Activated B cell treated with CpG ODN at 0.5 μM for 24 hours (primary cell): ENCODE measurements around the gene RUFY3. TPM values are rescaled to one million over a fixed set of nuclear protein-coding genes. Genes with fewer than 3 reads are reported as not detected.
A peak's percentile ranks its signal among the peaks of the same experiment; 100 is the strongest.
"Not testable (repeated sequence)": the region's sequence is repeated elsewhere in the genome, so short reads cannot be mapped to it uniquely, and the experiment has no call there.

Experiments used
- ATAC-seq: fragments of 200-7000 bp; cut with Tn5 transposase; one replicate; pipeline ENCODE4 v1.10.0; 2021; ENCODE audit warnings: low read depth, mild to moderate bottlenecking, moderate library complexity
- CTCF ChIA-PET: fragments of 350-600 bp; sonication (Branson Sonifier 250); formaldehyde crosslinking; loops from one replicate; lab custom pipeline; 2021; ENCODE audit warnings: antibody characterized with exemption; lab: Charles Lee
- POLR2A ChIA-PET: fragments of 350-600 bp; sonication (Branson Sonifier 250); formaldehyde crosslinking; loops from one replicate; lab custom pipeline; 2021; ENCODE audit warnings: antibody characterized with exemption; lab: Charles Lee
- DNase-seq: peaks from one replicate; pipeline ENCODE4 v3.0.0; 2022
- H3K27ac Mint-ChIP-seq: one replicate; pipeline ENCODE4 v1.8.0; 2020; ENCODE audit warnings: mixed read lengths
- H3K27me3 Mint-ChIP-seq: one replicate; pipeline ENCODE4 v1.8.0; 2021; ENCODE audit warnings: mixed read lengths
- H3K36me3 Mint-ChIP-seq: one replicate; pipeline ENCODE4 v1.8.0; 2021; ENCODE audit warnings: low read depth, mixed read lengths
- H3K4me1 Mint-ChIP-seq: one replicate; pipeline ENCODE4 v1.8.0; 2021; ENCODE audit warnings: mixed read lengths
- H3K4me3 Mint-ChIP-seq: one replicate; pipeline ENCODE4 v1.8.0; 2020; ENCODE audit warnings: mild to moderate bottlenecking, mixed read lengths
- H3K9me3 Mint-ChIP-seq: one replicate; pipeline ENCODE4 v1.8.0; 2020; ENCODE audit warnings: mixed read lengths
- intact Hi-C: fragments of 100-400 bp; cut with micrococcal nuclease; formaldehyde crosslinking; loops from one replicate; pipeline ENCODE4 v1.15.1; 2024
- total RNA-seq: library from RNA; stranded (reverse); gene quantifications from 2 replicates; pipeline ENCODE4 v1.2.3, GENCODE V29; 2022
- TF ChIP-seq, protein P1 (sequence below): fragments of 200-600 bp; IDR thresholded peaks from one replicate; pipeline ENCODE4 v1.8.0; 2022; ENCODE audit warnings: antibody characterized with exemption, mild to moderate bottlenecking

RUFY3 gene
- total RNA-seq, 1 donor from 2014 or later = 69.4 TPM

DNA sequence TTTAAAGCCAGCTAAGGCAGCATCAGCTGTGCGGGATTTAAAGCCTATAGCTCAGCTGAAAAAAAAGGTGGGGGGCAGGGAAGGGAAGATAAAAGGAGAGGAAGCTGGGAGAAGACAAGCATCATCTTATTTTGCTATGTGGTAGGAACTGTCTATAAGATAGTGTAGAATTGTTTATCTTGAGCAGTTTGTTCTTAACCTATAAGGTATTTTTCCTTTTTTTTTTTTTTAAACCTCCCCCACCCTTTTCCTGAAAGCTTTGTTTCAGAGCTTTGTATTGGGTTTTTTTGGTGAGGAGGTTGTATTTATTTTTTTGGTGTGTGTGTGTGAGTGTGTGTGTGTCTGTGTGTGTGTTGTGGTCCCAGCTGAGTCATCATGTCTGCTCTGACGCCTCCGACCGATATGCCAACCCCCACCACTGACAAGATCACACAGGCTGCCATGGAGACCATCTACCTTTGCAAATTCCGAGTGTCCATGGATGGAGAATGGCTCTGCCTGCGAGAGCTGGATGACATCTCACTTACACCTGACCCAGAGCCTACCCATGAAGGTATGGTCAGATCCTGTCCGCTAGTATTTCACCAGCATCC lies 531 bp downstream of the RUFY3 start:
- Mint-ChIP-seq H3K4me1 (peaks cover 6% of the 10 kb centered on the region), H3K36me3 (no peaks in the 10 kb centered on the region), H3K27ac (no peak overlapping the region), H3K27me3 (no peaks in the 10 kb centered on the region), H3K9me3 (no peaks in the 10 kb centered on the region), H3K4me3 (no peak overlapping the region)
- TF ChIP-seq, protein P1, sequence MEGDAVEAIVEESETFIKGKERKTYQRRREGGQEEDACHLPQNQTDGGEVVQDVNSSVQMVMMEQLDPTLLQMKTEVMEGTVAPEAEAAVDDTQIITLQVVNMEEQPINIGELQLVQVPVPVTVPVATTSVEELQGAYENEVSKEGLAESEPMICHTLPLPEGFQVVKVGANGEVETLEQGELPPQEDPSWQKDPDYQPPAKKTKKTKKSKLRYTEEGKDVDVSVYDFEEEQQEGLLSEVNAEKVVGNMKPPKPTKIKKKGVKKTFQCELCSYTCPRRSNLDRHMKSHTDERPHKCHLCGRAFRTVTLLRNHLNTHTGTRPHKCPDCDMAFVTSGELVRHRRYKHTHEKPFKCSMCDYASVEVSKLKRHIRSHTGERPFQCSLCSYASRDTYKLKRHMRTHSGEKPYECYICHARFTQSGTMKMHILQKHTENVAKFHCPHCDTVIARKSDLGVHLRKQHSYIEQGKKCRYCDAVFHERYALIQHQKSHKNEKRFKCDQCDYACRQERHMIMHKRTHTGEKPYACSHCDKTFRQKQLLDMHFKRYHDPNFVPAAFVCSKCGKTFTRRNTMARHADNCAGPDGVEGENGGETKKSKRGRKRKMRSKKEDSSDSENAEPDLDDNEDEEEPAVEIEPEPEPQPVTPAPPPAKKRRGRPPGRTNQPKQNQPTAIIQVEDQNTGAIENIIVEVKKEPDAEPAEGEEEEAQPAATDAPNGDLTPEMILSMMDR = no peak
- intact Hi-C loops = no loop called here
- ChIA-PET POLR2A (interaction anchor here (0.7 to 2.7 kb wide), 3 partner anchors 12 to 79 kb away, joined by 3 to 9 read pairs (median 6); no protein-coding TSS in a partner anchor), CTCF (interaction anchor here (1.3 to 3.1 kb wide), 2 partner anchors 13 to 18 kb away, joined by 3 to 8 read pairs; no protein-coding TSS in a partner anchor)
- ATAC-seq (no peak), DNase-seq (no peak)

DNA sequence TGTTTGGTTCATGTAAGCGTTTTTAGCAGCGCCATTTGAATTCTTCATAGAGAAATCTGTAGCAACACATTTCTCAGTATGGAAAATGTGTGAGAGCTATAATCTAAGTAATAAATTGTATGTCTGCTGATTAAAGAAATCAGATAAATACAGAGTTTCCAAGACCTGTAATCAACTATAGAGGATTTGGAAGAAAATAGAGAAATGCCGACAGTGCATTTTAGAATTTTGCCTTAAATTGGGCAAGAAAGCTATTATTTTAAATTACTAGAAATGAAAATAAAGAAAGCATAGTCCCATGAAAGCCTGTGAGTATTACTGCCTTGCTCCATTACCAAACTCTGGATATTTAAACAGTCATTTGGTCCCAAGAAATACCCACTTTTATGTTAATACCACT lies 2.7 kb downstream of the RUFY3 start:
- intact Hi-C loops = no loop called here
- Mint-ChIP-seq H3K36me3 (no peaks in the 10 kb centered on the region), H3K27ac (no peak overlapping the region), H3K4me1 (peaks cover 3% of the 10 kb centered on the region), H3K4me3 (no peak overlapping the region), H3K9me3 (no peaks in the 10 kb centered on the region), H3K27me3 (no peaks in the 10 kb centered on the region)
- no peak for DNase-seq
- POLR2A ChIA-PET = interaction anchor here (1.0 to 1.1 kb wide), 2 partner anchors 10 to 36 kb away, joined by 3 to 4 read pairs; partner anchors contain the start of gene UTP3
- CTCF ChIA-PET = interaction anchor here (0.8 to 1.7 kb wide), 2 partner anchors 10 to 13 kb away, joined by 3 to 5 read pairs; no protein-coding TSS in a partner anchor
- TF ChIP-seq, protein P1 = no peak
- ATAC-seq = no peak

DNA sequence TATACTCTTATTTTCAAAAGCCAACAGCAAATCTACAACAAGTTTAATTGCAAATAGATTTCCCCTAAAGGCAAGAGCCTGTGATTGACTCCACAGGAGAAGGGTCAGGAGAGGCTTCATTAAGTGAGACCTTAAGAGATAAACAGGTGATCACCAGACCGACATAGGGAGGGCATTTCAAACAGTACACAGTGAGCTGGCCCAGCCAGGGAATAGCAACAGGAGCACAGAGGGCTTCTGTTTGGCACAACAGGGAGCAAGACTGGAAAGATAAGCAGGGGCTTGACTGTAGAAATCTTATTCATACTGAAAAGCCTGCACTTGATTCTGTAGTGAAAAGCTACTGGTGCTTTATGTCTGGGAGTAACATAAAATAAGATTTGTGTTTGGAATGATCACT lies 3.9 kb downstream of the RUFY3 start:
- no peak overlapping the region for H3K4me3 Mint-ChIP-seq
- ATAC-seq (no peak), DNase-seq (no peak)
- no peaks in the 10 kb centered on the region for H3K27me3 Mint-ChIP-seq
- TF ChIP-seq, protein P1 = no peak
- no peaks in the 10 kb centered on the region for H3K9me3 Mint-ChIP-seq
- CTCF ChIA-PET = no interaction called here
- intact Hi-C loops = no loop called here
- H3K36me3 Mint-ChIP-seq = no peaks in the 10 kb centered on the region
- no peak overlapping the region for H3K27ac Mint-ChIP-seq
- H3K4me1 Mint-ChIP-seq = peaks cover 2% of the 10 kb centered on the region
- POLR2A ChIA-PET = interaction anchor here (0.5 kb wide), 1 partner anchor 10 kb away, joined by 3 read pairs; no protein-coding TSS in a partner anchor

DNA sequence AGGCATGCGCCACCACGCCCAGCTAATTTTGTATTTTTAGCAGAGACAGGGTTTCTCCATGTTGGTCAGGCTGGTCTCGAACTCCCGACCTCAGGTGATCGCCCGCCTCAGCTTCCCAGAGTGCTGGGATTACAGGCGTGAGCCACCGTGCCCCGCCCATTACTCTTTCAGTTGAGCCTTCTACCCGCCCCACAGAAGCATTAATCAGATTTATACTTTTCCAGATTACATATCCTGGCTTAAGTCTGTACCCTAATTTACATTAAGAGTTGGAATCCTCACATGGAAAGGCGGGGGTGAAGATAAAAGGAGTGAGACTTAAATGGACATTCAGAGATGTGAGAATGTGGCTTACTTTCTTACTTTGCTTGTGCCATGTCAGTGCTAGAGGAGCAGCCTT lies 4.8 kb downstream of the RUFY3 start:
- CTCF ChIA-PET, H3K27me3 Mint-ChIP-seq, ATAC-seq, H3K9me3 Mint-ChIP-seq, H3K4me1 Mint-ChIP-seq, POLR2A ChIA-PET, H3K4me3 Mint-ChIP-seq, intact Hi-C loops, H3K36me3 Mint-ChIP-seq, H3K27ac Mint-ChIP-seq, DNase-seq: not testable (repeated sequence)

DNA sequence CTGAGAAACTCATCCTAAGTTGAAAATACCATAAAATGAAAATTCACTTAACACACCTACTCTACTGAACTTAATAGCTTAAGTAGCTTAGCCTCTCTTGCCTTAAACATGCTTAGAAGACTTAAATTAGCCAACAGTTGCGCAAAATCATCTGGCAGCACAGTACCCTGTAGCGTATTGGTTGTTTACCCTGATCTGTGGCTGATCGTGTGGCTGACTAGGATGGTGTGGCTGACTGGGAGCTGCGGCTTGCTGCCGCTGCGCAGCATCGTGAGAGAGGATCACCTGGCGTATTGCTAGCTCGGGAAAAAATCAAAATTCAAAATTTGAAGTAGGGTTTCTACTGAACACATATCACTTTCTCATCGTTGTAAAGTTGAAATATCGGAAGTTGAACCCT lies 6.3 kb downstream of the RUFY3 start:
- TF ChIP-seq, protein P1 = no peak
- no peaks in the 10 kb centered on the region for H3K27me3 Mint-ChIP-seq
- H3K4me1 Mint-ChIP-seq = peaks cover 15% of the 10 kb centered on the region
- DNase-seq (no peak), ATAC-seq (no peak)
- CTCF ChIA-PET = interaction anchor here (0.7 to 0.8 kb wide), 2 partner anchors 22 to 24 kb away, joined by 3 to 4 read pairs; no protein-coding TSS in a partner anchor
- H3K4me3 Mint-ChIP-seq = no peak overlapping the region
- intact Hi-C loops = no loop called here
- H3K9me3 Mint-ChIP-seq = no peaks in the 10 kb centered on the region
- no peaks in the 10 kb centered on the region for H3K36me3 Mint-ChIP-seq
- H3K27ac Mint-ChIP-seq = no peak overlapping the region
- POLR2A ChIA-PET = no interaction called here

DNA sequence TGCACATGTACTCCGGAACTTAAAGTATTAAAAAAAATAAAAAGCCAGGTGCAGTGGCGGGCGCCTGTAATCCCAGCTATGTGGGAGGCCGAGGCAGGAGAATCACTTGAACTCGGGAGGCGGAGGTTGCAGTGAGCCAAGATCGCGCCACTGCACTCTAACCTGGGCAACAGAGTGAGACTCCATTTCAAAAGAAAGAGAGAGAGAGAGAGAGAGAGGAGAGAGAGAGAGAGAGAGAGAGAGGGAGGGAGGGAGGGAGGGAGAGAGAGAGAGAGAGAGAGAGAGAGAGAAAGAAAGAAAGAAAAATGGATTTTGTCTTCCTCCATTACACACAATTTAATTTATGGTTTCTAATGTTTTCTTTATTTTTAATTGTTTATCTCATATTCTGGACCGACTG lies 11.1 kb downstream of the RUFY3 start:
- not testable (repeated sequence) for DNase-seq, ATAC-seq, H3K27me3 Mint-ChIP-seq, H3K9me3 Mint-ChIP-seq, H3K36me3 Mint-ChIP-seq, H3K4me3 Mint-ChIP-seq
- intact Hi-C loops = loop anchor here (1.0 kb wide), 1 partner anchor 10 kb away; no protein-coding TSS in a partner anchor
- ChIA-PET CTCF (interaction anchor here (4.0 kb wide), 1 partner anchor 27 kb away, joined by 50 read pairs; no protein-coding TSS in a partner anchor), POLR2A (interaction anchor here (0.6 to 5.7 kb wide), 3 partner anchors 22 to 203 kb away, joined by 3 to 91 read pairs (median 4); no protein-coding TSS in a partner anchor)
- peak overlapping the region; percentile 63 for H3K27ac Mint-ChIP-seq
- H3K4me1 Mint-ChIP-seq = peaks cover 52% of the 10 kb centered on the region
